Coronary artery (tissue), 2 donors: ENCODE measurements around the gene IRS2.

Source experiments
- DNase-seq: peaks from one replicate; pipeline ENCODE4 v3.0.0-alpha.2; 2017; ENCODE audit warnings: low spot score
- H3K27ac ChIP-seq, 2 donors: fragments of 200-600 bp; sonication (generic); one replicate each; pipeline ENCODE4 v1.5.1; 2016 to 2019
- H3K4me3 ChIP-seq: fragments of 200-600 bp; sonication (generic); 2 replicates; pipeline ENCODE4 v1.5.1; 2016; ENCODE audit warnings: mild to moderate bottlenecking, moderate library complexity
- TF ChIP-seq, protein P1 (sequence below): fragments of 200-600 bp; sonication (generic); IDR thresholded peaks from one replicate; pipeline ENCODE4 v1.5.1; 2019; ENCODE audit warnings: antibody characterized with exemption

IRS2 gene

DNA sequence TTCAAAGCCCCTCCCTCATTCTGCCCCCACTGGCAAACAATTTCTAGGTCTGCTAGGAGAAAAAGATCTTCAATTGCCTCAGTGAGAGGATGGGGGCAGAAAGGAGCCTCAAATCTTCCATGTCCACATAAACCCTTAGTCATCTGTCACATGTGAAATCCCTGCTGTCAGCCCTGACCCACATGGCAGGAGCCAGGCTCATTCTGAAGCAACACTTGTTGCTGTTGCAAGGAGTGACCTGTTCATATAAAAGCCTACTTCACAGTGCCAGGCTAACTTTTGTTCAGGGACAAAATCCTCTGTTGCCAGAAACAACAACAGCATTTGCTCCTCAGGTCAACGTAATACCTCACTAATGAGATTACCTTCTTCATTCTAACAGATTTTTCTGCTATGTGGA, 70.5 kb downstream of the IRS2 start:
- H3K4me3 ChIP-seq, result no peak overlapping the region
- no peak for DNase-seq
- no peak overlapping the region for H3K27ac ChIP-seq
- TF ChIP-seq, protein P1, sequence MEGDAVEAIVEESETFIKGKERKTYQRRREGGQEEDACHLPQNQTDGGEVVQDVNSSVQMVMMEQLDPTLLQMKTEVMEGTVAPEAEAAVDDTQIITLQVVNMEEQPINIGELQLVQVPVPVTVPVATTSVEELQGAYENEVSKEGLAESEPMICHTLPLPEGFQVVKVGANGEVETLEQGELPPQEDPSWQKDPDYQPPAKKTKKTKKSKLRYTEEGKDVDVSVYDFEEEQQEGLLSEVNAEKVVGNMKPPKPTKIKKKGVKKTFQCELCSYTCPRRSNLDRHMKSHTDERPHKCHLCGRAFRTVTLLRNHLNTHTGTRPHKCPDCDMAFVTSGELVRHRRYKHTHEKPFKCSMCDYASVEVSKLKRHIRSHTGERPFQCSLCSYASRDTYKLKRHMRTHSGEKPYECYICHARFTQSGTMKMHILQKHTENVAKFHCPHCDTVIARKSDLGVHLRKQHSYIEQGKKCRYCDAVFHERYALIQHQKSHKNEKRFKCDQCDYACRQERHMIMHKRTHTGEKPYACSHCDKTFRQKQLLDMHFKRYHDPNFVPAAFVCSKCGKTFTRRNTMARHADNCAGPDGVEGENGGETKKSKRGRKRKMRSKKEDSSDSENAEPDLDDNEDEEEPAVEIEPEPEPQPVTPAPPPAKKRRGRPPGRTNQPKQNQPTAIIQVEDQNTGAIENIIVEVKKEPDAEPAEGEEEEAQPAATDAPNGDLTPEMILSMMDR, result no peak

GRCh38 chr13:109713681-109714080, 72.7 kb downstream of the IRS2 start:
- DNase-seq, result no peak
- TF ChIP-seq, protein P1, result no peak
- H3K27ac ChIP-seq, result no peak overlapping the region
- no peak overlapping the region for H3K4me3 ChIP-seq

- no peak for DNase-seq
- H3K4me3 ChIP-seq, result no peak overlapping the region
- H3K27ac ChIP-seq, result no peak overlapping the region
- TF ChIP-seq, protein P1, result no peak
Measured at GRCh38 chr13:109712124-109712722, 74.2 kb downstream of the IRS2 start.

GRCh38 chr13:109707742-109708617, 78.4 kb downstream of the IRS2 start:
- no peak for DNase-seq
- no peak overlapping the region for H3K27ac ChIP-seq
- TF ChIP-seq, protein P1, result no peak
- H3K4me3 ChIP-seq, result no peak overlapping the region

- Histone ChIP-seq H3K4me3 (no peak overlapping the region), H3K27ac (no peak overlapping the region)
- TF ChIP-seq, protein P1, result no peak
- no peak for DNase-seq
Measured at GRCh38 chr13:109707044-109707741, 79.2 kb downstream of the IRS2 start.

DNA sequence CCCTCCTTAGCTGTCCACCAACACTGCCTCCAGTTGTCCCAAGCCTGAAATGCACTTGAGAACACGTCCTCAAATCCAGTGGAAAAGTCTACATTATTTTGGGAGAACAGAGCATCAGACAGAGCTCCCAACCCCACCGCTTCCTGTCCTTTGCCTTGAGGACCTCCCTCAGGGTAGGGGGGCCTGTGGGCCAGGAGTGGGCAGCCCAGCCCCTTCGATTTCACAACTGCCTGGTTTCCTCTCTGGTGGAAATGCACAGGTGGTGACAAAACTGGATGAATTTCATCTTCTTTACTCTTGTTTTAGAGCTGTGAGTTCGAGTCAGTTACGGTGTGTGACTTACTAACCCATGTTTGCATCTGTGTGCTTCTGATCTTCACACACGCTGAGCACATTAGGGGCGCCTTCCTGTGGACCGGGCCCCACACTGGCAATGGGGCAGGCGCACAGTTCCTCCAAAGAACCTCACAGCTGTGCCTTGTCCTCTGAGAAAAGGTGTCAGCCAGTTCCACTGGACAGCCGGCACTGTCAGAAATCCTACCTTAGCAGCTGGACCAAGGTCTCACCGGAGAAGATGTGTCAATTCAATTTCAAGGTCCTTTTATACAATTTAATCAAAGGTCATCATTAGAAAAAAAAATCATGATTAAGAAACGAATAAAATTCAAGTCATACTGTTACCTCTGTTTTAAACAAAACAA, 80.2 kb downstream of the IRS2 start:
- Histone ChIP-seq H3K27ac (no peak overlapping the region), H3K4me3 (no peak overlapping the region)
- DNase-seq, result no peak
- TF ChIP-seq, protein P1, result no peak
